Lower leg skin (tissue), 3 donors: Measurements from ENCODE around the gene TNFSF9.

Source experiments
- CTCF ChIP-seq, 3 donors: fragments of 450-650 bp; IDR thresholded peaks; one replicate each; pipeline ENCODE4 v1.5.1; 2016; ENCODE audit warnings: antibody characterized with exemption in 3 of 3, mild to moderate bottlenecking in 3 of 3, moderate library complexity in 2 of 3
- POLR2A ChIP-seq, 2 donors: fragments of 450-650 bp; IDR thresholded peaks; one replicate each; pipeline ENCODE4 v1.6.1; 2016 to 2017; ENCODE audit warnings: antibody characterized with exemption in 2 of 2, mild to moderate bottlenecking in 1 of 2, moderate library complexity in 1 of 2

GRCh38 chr19:6539514-6539913 is 8.7 kb downstream of the TNFSF9 start:
- no peak for TF ChIP-seq CTCF (IDR thresholded peaks at IDR 0.05)
- TF ChIP-seq POLR2A (IDR thresholded peaks at IDR 0.05), result no peak
